ENCODE results near the gene PXDN.

DNA sequence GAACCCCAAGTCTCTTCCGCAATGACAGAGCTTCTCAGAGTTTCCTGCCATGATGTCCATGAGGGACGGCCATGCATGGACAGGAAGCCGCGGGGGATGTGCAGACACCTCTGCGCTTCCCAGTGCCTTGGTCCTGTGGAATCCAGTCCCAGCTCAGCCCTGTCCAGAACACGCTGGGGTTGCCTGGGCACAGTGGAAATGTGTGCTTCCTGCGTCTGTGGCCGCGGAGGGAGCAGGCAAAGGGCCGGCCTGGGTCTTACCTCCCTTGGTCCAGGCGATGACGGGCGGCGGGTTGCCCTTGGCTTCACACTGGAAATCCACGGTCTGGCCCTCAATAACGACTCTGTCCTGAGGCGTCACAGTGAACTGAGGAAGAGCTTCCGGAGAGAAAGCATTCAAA is 79.6 kb downstream of the PXDN start:
- TF ChIP-seq GATA2 (IDR thresholded peaks at IDR 0.05; ENCODE audit: low read depth, low read length) (no peak), GATA3 (IDR thresholded peaks at IDR 0.05; ENCODE audit: low read depth, low read length) (no peak)
